Ovary (tissue), 9 donors: Measurements from ENCODE around the gene C2CD4C. TPM values are rescaled to one million over a fixed set of nuclear protein-coding genes. Genes with fewer than 3 reads are reported as not detected.
A peak's percentile ranks its signal among the peaks of the same experiment; 100 is the strongest.

Source experiments
- DNase-seq, 5 donors: peaks; one replicate each; pipeline ENCODE4 v3.0.0-alpha.2; 2019 to 2020
- H3K27ac ChIP-seq, 2 donors: fragments of 200-600 bp; one replicate each; pipeline versions ENCODE4 v1.5.1 to v1.8.0; 2019 to 2022
- H3K27me3 ChIP-seq: fragments of 200-600 bp; one replicate; pipeline ENCODE4 v1.8.0; 2022
- H3K36me3 ChIP-seq: fragments of 200-600 bp; sonication (generic); one replicate; pipeline ENCODE4 v1.5.1; 2019
- H3K4me1 ChIP-seq: one replicate; pipeline ENCODE4 v1.8.1; 2013; ENCODE audit warnings: mild to moderate bottlenecking, moderate library complexity; ENCODE audit not compliant: insufficient read depth
- H3K4me3 ChIP-seq: fragments of 200-600 bp; sonication (generic); one replicate; pipeline ENCODE4 v1.5.1; 2017
- H3K9me3 ChIP-seq, 2 donors: fragments of 200-600 bp in 1 of 2; sonication (generic) in 1 of 2; one replicate each; pipeline versions ENCODE4 v1.5.1 to v1.8.1; 2013 to 2019; ENCODE audit warnings: mild to moderate bottlenecking in 1 of 2, moderate library complexity in 1 of 2
- CTCF ChIP-seq, 3 donors: fragments of 450-650 bp in 2 of 3; fragments of 200-600 bp in 1 of 3; IDR thresholded peaks; one replicate each; pipeline versions ENCODE4 v1.5.1 to v1.8.0; 2016 to 2022; ENCODE audit warnings: antibody characterized with exemption in 3 of 3, mild to moderate bottlenecking in 1 of 3
- EP300 ChIP-seq: sonication (generic); formaldehyde crosslinking; IDR thresholded peaks from one replicate; pipeline ENCODE4 v1.6.1; 2017; ENCODE audit warnings: antibody characterized with exemption
- POLR2A ChIP-seq: fragments of 450-650 bp; IDR thresholded peaks from one replicate; pipeline ENCODE4 v1.6.1; 2017; ENCODE audit warnings: antibody characterized with exemption, mild to moderate bottlenecking, moderate library complexity
- WGBS, 3 donors: extraction: QIAGEN DNeasy Blood & Tissue Kit in 1 of 3; methylation state at CpG; one replicate each; pipeline versions ENCODE4 v1.1.5 to v1.1.7; 2013 to 2017; 5-methylcytosine and 5-hydroxymethylcytosine counted together
- intact Hi-C, 4 donors: fragments of 100-400 bp; cut with DNase I; formaldehyde crosslinking; loops; one replicate each; pipeline versions ENCODE4 v1.11.0 to v1.15.1; 2022 to 2023
- polyA plus RNA-seq, 2 donors: library from polyadenylated mRNA; stranded (reverse); fragments of 200-250 nt in 1 of 2; fragments of 350-450 nt in 1 of 2; fragmentation: Illumina TruSeq in 1 of 2; extraction: RNeasy Lipid Tissue Mini Kit (QIAGEN cat#74804) in 1 of 2; gene quantifications; one replicate each; pipeline ENCODE4 v1.2.3, GENCODE V29; 2013 to 2014
- total RNA-seq, 7 donors: library from RNA; depleted of rRNA in 2 of 7; stranded (reverse); fragments of >200 nt in 2 of 7; fragmentation: NEBNext Ultra II Directional in 3 of 7; extraction: Animal tissue kit (Norgen Biotek cat#: 25700) in 3 of 7; gene quantifications; one replicate each; pipeline versions ENCODE4 v1.1.0 to v1.2.4, GENCODE V29; 2016 to 2023
- donor health status: DM: no; HTN: no; CAD: no; lungs with moderate emphysema.
- donor health status: DM: no; HTN: no; CAD: no.
- donor health status: Bipolar disorder and iron deficiency.
- donor health status: DM: yes; HTN: yes; CAD: no.
- donor health status: DM: no; HTN: no; CAD: no.
- donor health status: DM: yes; HTN: yes; CAD: no.

Gene C2CD4C
- total and polyA plus RNA-seq, 9 donors: 0.12 to 2.3 (median 0.42) TPM; not detected in 3

GRCh38 chr19:372306-372890, 36.5 kb downstream of the C2CD4C start:
- H3K9me3 ChIP-seq: no peaks in the 10 kb centered on the region
- no peak for TF ChIP-seq CTCF (IDR thresholded peaks at IDR 0.05)
- no peak for TF ChIP-seq POLR2A
- TF ChIP-seq EP300: no peak
- DNase-seq: peak; percentile 28 to 80 (median 49)
- intact Hi-C loops: loop anchor here in 1 of 4 donors (10.0 kb wide), 1 partner anchor 58 kb away; no protein-coding TSS in a partner anchor
- no peaks in the 10 kb centered on the region for H3K36me3 ChIP-seq
- 4 to 14% (median 6%) methylated on average over 14 of the region's 14 CpGs for whole genome bisulfite sequencing, 3 donors
- no peaks in the 10 kb centered on the region for H3K27me3 ChIP-seq
- H3K27ac ChIP-seq: no peak overlapping the region
- H3K4me1 ChIP-seq: peaks cover 2% of the 10 kb centered on the region
- H3K4me3 ChIP-seq: no peak overlapping the region

DNA sequence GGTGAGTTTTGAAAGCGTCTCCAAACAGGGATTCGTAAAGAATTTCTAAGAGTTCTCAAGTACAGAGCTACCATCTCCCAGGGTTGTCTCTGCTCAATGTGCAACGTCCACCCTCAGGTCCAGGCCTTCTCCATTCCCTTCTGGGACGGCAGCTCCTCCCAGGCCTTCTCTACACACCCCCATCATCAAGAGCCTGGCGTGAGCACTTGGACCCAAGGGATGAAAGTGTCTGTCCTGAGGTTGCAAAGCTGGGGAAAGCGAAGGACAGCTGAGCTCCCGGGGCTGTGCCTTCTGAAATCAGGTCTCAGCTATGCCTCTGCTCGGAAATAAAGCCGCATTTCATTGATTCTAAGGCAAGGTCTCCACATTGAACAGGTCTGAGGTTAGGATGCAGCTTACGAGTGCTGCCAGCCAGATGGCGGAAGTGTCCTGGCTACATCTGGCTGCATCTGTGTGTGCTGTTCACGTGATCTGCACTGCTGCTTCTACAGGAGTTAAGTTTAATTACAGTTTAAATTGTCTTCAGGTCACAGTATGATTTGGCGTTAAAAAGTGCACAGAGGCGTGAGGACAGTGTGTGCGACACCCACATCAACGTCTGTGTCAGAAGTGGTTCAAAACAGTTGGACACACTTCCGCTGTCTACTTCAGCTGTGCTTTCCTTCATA, 37.3 kb downstream of the C2CD4C start:
- peak in 1 of 5 donors; percentile 25 for DNase-seq
- WGBS, 3 donors: 14 to 31% (median 17%) methylated on average over 17 of the region's 17 CpGs
- Histone ChIP-seq H3K27ac (no peak overlapping the region), H3K27me3 (no peaks in the 10 kb centered on the region), H3K36me3 (no peaks in the 10 kb centered on the region), H3K4me1 (peaks cover 2% of the 10 kb centered on the region), H3K4me3 (no peak overlapping the region), H3K9me3 (no peaks in the 10 kb centered on the region)
- intact Hi-C loops: loop anchor here in 1 of 4 donors (10.0 kb wide), 1 partner anchor 57 kb away; no protein-coding TSS in a partner anchor
- no peak for TF ChIP-seq POLR2A
- no peak for TF ChIP-seq CTCF (IDR thresholded peaks at IDR 0.05)
- no peak for TF ChIP-seq EP300

DNA sequence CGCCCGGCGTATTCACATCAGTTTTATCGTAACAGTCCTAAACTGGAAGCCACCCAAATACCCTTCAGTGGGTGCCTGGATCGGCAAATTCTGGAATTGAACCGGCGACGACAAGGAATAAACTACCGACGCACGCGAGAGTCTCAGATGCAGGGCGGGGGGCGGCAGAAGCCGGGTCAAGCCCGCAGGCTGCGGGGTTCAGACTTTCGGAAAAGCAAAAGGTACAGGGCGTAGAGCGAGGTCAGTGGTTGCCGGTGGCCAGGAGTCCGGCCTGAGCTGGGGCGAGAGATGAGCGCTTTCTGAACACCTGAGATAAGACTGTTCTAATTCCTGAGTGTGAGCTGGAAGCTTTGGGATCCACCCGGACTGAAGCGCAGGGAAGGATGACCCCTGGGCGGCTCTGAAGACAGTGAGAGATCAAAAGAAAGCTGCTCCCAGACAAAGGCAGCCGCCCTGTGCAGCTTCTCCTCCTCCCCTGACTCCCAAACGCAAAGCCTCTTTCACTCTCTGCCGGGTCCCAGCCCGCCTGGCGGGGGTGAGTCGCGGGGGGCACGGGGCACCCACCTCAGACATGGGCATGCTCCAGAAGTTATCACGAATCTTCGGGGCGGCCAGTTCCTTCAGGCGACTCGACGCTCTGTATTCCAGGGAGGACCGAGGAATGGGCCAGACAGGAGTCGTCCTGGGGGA, 38.2 kb downstream of the C2CD4C start:
- Histone ChIP-seq H3K27me3 (no peaks in the 10 kb centered on the region), H3K4me3 (no peak overlapping the region), H3K36me3 (no peaks in the 10 kb centered on the region), H3K4me1 (peaks cover 2% of the 10 kb centered on the region), H3K27ac (no peak overlapping the region), H3K9me3 (no peaks in the 10 kb centered on the region)
- no peak for TF ChIP-seq POLR2A
- no peak for TF ChIP-seq CTCF (IDR thresholded peaks at IDR 0.05)
- TF ChIP-seq EP300: no peak
- WGBS, 3 donors: 56 to 66% (median 60%) methylated on average over 43 of the region's 43 CpGs
- DNase-seq: peak in 3 of 5 donors; percentile 2 to 29 (median 9)
- intact Hi-C loops: loop anchor here in 1 of 4 donors (10.0 kb wide), 1 partner anchor 56 kb away; no protein-coding TSS in a partner anchor

GRCh38 chr19:369876-370275, 39.1 kb downstream of the C2CD4C start:
- 92 to 95% (median 93%) methylated on average over 14 of the region's 14 CpGs for WGBS, 3 donors
- intact Hi-C loops: loop anchor here in 1 of 4 donors (10.0 kb wide), 1 partner anchor 55 kb away; no protein-coding TSS in a partner anchor
- DNase-seq: peak in 2 of 5 donors; percentile 5 to 14

More at GRCh38 chr19:369876-370275, 39.1 kb downstream of the C2CD4C start:
- no peak overlapping the region for H3K27ac ChIP-seq
- H3K9me3 ChIP-seq: no peaks in the 10 kb centered on the region
- H3K36me3 ChIP-seq: no peaks in the 10 kb centered on the region
- H3K4me3 ChIP-seq: no peak overlapping the region
- H3K27me3 ChIP-seq: no peaks in the 10 kb centered on the region
- H3K4me1 ChIP-seq: peaks cover 2% of the 10 kb centered on the region
- no peak for TF ChIP-seq POLR2A
- TF ChIP-seq CTCF (IDR thresholded peaks at IDR 0.05): no peak
- no peak for TF ChIP-seq EP300
